Measurements from ENCODE around the gene DDX46.

GRCh38 chr5:134758176-134758503, 439 bp upstream of the DDX46 start:
- TF ChIP-seq, protein P1, sequence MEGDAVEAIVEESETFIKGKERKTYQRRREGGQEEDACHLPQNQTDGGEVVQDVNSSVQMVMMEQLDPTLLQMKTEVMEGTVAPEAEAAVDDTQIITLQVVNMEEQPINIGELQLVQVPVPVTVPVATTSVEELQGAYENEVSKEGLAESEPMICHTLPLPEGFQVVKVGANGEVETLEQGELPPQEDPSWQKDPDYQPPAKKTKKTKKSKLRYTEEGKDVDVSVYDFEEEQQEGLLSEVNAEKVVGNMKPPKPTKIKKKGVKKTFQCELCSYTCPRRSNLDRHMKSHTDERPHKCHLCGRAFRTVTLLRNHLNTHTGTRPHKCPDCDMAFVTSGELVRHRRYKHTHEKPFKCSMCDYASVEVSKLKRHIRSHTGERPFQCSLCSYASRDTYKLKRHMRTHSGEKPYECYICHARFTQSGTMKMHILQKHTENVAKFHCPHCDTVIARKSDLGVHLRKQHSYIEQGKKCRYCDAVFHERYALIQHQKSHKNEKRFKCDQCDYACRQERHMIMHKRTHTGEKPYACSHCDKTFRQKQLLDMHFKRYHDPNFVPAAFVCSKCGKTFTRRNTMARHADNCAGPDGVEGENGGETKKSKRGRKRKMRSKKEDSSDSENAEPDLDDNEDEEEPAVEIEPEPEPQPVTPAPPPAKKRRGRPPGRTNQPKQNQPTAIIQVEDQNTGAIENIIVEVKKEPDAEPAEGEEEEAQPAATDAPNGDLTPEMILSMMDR (conservative IDR thresholded peaks at IDR 0.05 in 1 of 2, IDR thresholded peaks at IDR 0.05 in 1 of 2; ENCODE audit: low read depth in 1 of 2, low read length in 2 of 2), result no peak
- TF ChIP-seq EZH2 (IDR thresholded peaks at IDR 0.05; ENCODE audit: low read length, missing control alignments), result no peak
